ENCODE data around the gene OSBPL8.

The OSBPL8 gene

DNA sequence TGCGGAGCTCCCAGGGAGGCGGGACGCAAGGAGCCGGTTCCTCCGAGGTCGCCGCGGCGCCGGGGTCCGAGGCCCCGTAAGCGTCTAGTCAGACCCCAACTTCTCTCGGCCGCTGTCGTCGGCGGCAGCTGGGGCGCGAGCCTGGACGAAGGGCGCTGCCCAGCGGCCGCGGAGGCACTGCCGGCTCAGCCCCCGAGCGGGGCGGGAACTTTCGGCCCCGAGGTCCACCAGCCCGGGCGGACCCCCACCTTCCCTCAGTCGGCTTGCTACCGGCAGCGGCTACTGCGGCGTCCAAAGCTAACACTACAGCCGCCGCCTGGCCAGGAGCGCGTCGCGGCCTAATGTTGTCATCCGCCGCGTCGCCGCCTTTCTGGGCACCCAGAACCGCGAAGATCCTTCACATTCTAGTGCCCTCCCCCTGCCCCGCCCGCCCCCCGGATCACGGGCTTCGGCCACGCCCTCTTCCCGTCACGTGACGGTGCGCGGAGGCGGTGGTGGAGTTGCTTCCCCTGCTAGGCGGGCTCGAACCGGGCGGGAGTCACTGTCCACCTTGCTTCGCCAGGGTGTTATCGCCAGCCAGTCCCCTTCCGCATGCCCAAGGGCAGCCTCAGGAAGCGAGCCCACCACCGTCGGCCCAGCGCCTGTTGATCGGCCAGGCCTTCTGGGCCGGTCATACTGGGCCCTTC lies at the start of gene OSBPL8:
Gene OSBPL8 (minus strand): TSS at position 372 of the 686 bp plus-strand sequence. CDS start 72,220 bp downstream, outside the sequence.
- peak; percentile 55 for DNase-seq

DNA sequence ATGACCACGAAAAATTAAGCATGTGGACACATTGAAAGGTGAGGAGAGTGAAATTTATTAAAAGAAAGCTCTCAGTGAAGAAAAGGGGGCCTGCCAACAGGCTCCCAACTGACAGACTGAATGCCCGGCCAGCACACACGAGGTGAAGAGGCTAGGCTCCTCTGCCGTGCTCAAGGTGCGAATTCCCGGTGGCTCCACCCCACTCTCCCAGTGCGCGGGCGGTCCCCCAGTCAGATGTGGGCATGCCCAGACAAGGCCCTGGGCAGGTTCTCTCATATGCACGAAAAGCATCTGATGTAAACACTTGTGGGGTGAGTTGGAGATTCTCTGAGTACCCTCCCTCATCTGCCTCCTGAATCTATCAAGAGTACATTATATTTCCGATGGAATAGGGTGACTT lies 48.5 kb upstream of the OSBPL8 start:
- no peak for DNase-seq

GRCh38 chr12:76595056-76595455 lies 35.5 kb upstream of the OSBPL8 start:
- DNase-seq, result no peak

GRCh38 chr12:76591476-76591875 lies 31.9 kb upstream of the OSBPL8 start:
- no peak for DNase-seq

DNA sequence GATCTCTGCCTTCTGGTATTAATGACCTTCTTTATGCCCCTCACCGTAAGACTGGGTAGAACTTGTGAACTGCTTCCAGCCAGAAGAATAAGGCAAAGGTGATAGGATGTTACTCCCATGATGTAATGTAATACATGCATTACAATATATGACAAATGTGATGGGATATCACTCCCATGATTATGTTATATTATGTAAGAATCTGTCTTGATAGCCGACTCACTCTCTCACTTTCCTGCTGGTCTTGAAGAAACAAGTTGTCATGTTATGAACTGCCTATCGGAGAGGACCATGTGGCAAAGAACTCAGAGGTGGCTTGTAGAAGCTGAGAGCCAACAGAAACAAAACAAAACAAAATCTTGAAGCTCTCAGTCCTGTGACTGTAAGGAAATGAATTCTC lies 30.6 kb upstream of the OSBPL8 start:
- DNase-seq, result no peak

DNA sequence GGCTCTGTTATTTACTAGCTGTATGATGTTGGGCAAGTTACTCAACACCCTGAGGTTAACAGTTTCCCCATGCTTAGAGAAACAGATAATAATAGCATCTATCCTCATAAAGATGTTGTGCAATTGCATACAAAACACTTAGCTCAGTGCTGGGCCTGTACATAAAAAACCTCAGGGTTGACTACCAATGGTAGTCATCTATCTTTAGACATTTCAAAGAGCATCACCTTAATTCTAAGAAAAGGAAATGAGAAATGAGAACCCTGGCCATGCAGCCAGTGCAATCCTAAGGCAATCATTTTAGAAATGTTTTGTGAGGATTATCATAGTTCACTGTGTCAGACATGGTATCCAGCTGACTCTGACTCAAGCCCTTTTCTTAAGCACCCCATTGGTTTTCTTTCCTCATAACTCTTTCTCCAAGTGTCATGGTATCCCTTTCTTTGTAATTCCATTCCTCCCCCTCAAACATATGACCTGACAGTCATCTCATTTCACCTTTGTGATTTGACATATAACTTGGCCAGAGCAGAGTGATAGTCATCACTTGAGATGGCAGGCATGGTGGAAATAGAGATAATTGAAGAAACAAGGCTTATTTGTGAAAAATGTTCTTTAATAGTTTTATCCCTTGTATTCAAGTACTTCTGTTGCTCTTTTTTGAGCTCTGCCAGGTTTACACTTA lies 29.5 kb upstream of the OSBPL8 start:
- no peak for DNase-seq

- DNase-seq, result no peak
Observed at GRCh38 chr12:76587428-76588178, 28.0 kb upstream of the OSBPL8 start.

DNA sequence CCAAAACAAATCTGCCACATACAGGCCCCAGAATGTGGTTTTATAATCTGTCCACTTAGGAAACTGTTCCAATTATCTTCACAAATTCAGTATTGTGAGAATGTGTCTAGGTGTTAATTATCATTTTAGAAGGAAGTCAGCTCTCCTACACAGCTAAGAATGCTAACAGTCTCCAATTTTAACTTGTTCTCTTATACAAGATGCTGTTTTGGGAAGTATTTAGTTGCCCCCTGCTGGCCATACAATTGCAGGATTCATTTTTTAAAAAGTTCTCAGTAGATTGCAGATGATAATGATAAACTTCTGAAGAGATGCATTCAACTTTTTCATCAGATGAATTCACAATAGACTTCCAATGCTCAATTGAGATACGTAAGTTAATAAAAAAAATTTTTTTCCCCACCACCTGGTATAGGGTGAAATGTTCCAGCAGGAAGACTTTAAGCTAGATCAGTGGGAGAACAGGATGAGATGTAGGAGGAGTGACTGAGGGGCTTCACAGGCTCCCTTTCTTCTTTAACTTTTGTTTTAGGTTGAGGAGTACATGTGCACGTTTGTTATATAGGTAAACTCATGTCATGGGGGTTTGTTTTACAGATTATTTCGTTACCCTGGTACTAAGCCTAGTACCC lies 27.3 kb upstream of the OSBPL8 start:
- DNase-seq, result no peak

DNA sequence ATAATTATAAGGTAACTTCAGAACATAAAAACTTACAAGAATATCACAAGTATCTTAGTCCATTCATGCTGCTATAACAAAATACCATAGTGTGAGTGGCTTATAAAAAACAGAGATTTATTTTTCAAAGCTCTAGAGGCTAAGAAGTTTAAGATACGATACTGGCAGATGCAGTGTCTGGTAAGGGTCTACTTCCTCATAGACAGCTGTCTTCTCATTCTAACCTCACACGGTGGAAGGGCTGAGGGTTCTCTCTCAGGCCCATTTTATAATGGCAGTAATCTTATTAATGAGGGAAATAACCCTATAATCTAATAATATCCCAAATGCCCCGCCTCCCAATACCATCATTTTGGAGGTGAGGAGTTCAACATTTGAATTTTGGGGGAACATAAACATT lies 23.7 kb upstream of the OSBPL8 start:
- no peak for DNase-seq

DNA sequence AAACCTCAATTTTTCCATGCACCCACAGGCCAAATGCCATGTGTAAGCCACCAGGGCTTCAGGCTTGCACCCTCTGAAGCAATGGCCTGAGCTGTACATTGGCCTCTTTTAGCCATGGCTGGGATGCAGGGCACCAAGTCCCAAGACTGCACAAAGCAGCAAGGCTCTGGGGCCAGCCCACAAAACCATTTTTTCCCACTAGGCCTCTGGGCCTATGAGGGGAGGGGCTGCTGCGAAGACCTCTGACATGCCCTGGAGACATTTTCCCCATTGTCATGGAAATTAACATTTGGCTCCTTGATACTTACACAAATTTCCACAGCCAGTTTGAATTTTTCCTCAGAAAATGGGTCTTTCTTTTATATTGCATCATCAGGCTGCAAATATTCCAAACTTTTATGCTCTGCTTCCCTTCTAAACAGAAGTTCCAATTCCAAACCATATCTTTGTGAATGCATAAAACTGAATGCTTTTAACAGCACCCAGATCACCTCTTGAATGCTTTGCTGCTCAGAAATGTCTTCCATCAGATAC lies 14.3 kb upstream of the OSBPL8 start:
- DNase-seq, result no peak

GRCh38 chr12:76571256-76571655 lies 11.7 kb upstream of the OSBPL8 start:
- no peak for DNase-seq

DNA sequence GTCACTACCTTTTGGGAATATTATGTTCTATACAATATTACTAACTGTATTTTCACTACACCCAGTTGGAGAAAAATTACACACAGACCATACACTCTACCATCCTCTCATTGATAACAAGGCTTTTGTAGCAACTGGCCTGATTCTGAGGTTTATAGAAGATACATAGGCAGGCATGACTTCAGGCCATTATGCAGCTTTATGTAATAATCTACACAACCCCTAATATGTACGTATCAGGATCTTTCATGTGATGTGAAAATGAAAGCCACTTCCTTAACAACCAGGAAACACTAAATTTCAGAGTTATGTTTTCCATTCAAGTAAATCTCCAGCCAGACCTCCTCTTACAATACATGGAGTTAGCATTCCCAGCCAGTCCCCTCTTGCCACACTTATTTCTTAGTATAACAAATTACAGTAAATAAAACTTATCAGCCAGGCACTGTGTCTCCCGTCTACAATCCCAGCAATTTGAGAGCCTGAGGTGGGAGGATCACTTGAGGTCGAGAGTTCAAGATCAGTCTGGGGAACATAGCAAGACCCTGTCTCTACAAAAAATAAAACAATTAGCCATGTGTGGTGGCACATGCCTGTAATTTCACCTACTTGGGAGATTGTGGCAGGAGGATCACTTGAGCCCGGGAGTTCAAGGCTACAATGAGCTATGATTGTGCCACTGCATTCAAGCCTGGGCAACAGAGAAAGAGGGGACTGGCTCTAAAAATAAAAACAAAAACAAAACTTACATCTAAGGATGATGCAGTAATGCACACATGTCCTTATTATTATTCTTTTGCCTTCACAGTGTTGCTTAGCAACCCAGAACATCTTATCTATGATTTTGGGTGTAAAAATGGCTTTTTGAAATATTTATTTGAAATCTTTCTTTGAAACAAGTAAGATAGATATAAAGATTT lies 10.4 kb upstream of the OSBPL8 start:
- DNase-seq, result no peak

- DNase-seq, result no peak
Observed at GRCh38 chr12:76568888-76569551, 9.4 kb upstream of the OSBPL8 start.

DNA sequence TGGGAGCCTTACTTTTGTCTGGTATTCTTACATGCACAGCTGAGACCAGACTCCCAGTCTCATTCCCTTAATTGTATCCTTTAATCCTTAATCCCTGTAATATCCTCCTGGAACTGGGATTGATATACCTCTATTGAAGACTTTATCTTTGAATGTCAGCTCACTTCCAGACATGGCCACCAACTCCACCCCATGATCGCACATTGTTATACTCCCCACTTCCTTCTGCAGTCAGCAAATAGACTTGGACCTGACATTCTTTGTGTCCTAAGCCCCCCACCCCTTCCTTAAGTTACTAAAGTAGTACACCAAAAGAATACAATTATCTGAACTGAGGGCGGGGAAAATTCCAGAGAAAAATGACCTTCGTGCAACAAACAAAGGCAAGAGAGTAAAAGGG lies 8.6 kb upstream of the OSBPL8 start:
- DNase-seq, result no peak

GRCh38 chr12:76563061-76563460 lies 3.5 kb upstream of the OSBPL8 start:
- no peak for DNase-seq

DNA sequence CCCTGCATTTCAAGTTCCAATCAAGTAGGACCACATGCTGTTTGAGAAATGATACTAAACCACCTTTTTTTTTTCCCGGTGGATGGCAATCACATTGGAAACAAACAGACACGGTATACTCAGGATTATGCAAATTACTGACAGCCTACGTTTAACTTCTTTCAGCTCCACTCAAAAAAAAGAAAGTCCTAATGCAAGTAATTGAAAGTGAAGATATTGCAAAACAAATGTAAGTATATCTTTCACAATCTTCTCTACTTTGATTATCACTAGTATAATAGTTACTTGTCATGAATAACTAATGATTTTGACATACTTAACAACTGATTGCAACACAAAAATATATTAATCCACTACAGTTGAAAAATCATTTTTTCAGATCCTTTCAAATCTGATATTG lies 2.6 kb upstream of the OSBPL8 start:
- no peak for DNase-seq

DNA sequence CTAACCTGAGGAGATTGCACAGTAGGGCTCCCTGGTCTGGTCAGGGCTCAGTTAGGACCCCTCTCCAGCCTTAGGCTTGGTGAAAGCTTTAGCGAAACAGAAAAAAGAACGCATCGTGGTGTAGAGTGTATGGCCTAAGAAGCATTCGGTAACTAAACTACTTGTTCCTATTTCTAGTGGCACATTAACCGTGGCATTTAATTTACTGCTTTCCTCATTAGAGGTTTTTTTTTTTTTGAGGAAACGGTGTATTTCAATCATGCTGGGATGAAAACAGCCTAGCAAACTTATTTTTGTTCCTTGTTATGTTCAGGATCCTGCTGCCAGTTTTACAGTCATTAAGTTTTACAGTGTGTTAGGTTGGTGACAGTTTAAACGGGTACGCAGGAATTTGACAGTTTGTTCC lies 518 bp upstream of the OSBPL8 start:
- no peak for DNase-seq

GRCh38 chr12:76558684-76559399 lies 729 bp downstream of the OSBPL8 start:
- DNase-seq, result no peak

DNA sequence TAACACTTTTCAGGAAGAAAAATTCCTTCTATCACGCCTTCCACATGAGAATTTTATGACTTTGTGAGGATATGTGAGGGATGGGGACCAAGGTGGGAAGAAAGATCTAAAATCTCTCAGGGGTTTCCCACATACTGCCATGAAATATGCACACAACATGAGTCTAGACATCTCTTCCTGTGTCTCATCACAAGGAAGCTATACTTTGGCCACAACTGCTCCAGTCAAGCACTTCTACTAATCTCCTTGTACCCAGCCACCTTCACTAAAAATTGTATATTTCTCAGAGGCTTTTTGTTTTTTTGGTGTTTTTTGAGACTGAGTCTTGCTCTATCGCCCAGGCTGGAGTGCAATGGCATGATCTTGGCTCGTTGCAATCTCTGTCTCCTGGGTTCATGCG lies 3.2 kb downstream of the OSBPL8 start:
- no peak for DNase-seq

- DNase-seq, result no peak
Observed at GRCh38 chr12:76555797-76556196, 3.8 kb downstream of the OSBPL8 start.

DNA sequence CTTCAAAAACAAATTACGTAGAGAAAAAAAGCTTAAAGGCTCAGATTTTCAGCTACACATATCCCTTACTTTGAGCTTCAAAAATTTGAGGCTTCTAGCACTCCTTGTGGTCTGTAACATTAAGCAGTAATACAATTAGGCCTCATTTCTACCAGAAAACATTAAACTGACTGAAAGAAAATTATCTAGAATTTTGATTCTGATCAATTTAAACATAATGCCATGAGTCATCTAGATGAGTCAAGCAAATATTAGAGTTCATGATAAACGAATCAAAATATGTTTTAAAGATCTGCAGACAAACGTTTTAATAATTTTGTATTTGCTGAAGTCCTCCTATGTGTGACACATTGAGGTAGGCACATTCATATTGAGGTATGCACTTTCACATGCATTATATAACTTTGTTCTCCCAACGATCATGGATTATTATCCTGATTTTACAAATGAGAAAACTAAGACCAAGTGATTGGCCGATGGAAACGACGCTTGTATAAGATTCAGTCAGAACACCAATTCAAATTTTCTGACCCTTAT lies 4.3 kb downstream of the OSBPL8 start:
- DNase-seq, result no peak
